Retinal pigment epithelial cell (primary cell): Measurements from ENCODE around the gene LTBP3.

Experiments used
- DNase-seq: peaks from one replicate; pipeline ENCODE4 v3.0.0-alpha.2; 2010; ENCODE audit warnings: low read depth
- H3K4me3 ChIP-seq: 2 replicates; pipeline ENCODE4 v1.5.1; 2011; ENCODE audit warnings: mild to moderate bottlenecking, low read length, control low read depth, moderate library complexity
- TF ChIP-seq, protein P1 (sequence below): conservative IDR thresholded peaks from 2 replicates; pipeline ENCODE4 v1.5.1; 2011; ENCODE audit warnings: low read depth, low read length, control low read depth, inconsistent platforms

LTBP3 gene

DNA sequence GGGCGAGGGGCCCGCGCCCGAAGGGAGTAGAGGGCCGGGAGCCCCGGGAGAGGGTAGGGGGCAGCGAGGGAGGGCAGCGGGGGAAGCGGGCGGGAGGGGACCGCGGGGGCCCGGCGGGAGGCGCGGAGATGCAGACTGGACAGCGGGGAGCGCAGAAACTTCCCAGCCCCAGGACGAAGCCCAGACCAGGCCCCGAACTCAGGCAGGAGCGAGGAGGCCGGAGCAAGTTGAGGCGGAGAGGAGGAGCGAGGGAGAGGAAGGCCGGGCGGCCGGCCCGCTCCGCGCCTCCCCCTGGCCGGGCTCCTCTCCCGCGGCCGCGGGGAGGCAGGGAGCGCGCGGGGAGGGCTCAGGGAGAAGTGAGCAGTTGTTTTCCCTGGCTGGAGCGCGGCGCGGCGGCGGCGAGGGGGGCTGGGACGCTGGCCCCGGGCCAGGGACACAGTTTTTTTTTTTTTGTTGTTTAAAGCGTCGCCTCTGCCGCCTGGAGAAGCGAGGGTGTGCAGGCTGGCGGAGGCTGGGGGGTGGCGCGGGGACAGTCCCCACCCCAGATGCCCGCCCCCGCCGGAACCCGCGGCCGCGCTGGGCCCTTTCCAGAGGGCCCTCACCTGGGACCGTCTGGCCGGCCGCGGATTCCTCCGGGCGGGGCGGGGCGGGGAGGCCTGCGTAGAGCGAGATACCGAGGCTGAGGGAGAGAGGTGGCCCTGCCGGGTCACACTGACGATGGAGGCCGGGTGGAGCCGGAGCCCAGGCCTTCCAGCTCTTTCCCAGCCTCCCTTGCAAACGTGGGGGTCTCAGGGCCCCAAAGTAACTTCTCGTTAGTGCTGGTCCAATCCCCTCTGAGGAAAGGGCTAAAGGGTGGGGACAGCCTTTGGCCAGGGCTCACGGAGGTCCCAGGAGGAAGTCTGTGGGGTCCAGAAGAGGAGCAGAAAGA, at the start of gene LTBP3:
TSS of gene LTBP3 (minus strand) at position 358 of the 928 bp plus-strand sequence. CDS start 400 bp downstream, outside the sequence.
- no peak for DNase-seq
- TF ChIP-seq, protein P1, sequence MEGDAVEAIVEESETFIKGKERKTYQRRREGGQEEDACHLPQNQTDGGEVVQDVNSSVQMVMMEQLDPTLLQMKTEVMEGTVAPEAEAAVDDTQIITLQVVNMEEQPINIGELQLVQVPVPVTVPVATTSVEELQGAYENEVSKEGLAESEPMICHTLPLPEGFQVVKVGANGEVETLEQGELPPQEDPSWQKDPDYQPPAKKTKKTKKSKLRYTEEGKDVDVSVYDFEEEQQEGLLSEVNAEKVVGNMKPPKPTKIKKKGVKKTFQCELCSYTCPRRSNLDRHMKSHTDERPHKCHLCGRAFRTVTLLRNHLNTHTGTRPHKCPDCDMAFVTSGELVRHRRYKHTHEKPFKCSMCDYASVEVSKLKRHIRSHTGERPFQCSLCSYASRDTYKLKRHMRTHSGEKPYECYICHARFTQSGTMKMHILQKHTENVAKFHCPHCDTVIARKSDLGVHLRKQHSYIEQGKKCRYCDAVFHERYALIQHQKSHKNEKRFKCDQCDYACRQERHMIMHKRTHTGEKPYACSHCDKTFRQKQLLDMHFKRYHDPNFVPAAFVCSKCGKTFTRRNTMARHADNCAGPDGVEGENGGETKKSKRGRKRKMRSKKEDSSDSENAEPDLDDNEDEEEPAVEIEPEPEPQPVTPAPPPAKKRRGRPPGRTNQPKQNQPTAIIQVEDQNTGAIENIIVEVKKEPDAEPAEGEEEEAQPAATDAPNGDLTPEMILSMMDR: no peak
- peak within 1 kb of the TSS; percentile 68 for H3K4me3 ChIP-seq

DNA sequence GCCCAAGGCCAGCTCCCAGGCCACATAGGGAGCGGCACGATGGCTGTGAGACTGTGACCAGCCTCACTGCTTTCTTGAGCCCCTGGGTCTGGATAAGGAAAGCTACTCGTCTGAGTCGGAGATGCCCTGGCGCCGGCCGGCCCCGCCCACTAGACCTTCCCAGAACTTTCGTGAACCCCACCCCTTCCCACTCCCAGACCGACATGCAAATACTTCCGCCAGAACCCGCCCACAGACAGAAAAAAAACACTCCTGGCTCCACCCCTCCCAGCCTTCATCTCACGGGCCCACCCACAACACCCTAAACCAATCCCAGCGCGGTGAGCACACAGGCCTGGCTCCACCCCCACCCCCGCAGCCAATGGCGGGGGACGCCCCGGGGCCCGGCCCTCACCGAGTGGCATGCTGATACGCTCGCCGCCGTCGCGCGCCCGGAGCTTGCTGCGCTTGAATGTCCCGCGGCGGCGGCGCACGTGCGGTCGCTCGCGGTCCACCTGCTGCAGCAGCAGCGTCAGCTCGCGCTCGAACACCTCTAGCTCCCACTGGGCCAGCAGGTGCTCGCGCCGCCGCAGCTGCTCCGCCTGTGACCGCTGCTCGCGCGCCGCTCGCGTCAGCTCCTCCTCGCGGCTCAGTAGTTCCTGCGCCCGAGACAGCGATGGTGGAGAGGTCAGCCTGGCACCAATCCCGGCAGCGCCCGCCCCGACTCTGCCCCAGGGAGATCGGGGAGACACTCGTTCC, 48.9 kb upstream of the LTBP3 start:
- DNase-seq: peak; percentile 88

GRCh38 chr11:65604258-65604657, 46.1 kb upstream of the LTBP3 start:
- H3K4me3 ChIP-seq: no peak overlapping the region
- DNase-seq: no peak
- TF ChIP-seq, protein P1: no peak

More for the DNA sequence above, 48.9 kb upstream of the LTBP3 start:
- TF ChIP-seq, protein P1: no peak
- H3K4me3 ChIP-seq: peak overlapping the region; percentile 9

DNA sequence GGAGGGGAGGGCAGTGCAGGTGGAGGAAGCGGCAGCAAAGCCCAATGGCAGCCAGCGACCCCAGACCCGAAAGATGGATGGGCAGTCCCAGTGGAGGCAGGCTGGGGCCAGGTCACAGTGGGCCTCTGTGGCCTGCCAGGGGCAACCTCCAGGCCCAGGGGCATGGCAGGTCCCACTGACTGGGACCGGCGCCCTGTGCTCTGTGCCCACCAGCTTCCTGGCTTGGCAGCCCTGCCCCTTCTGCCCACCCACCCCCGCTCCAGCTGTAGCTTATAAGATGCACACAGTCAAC, 41.7 kb upstream of the LTBP3 start:
- no peak overlapping the region for H3K4me3 ChIP-seq
- TF ChIP-seq, protein P1: no peak
- DNase-seq: no peak

GRCh38 chr11:65599216-65599954, 41.2 kb upstream of the LTBP3 start:
- no peak for DNase-seq
- TF ChIP-seq, protein P1: no peak
- no peak overlapping the region for H3K4me3 ChIP-seq

GRCh38 chr11:65598258-65598699, 40.1 kb upstream of the LTBP3 start:
- TF ChIP-seq, protein P1: no peak
- DNase-seq: no peak
- H3K4me3 ChIP-seq: no peak overlapping the region
